Fibroblast of skin of abdomen (primary cell): ENCODE measurements around the gene CRY2.
"Not testable (repeated sequence)": the region's sequence is repeated elsewhere in the genome, so short reads cannot be mapped to it uniquely, and the experiment has no call there.

ENCODE experiments used
- DNase-seq: peaks from one replicate; pipeline ENCODE4 v3.0.0-alpha.2; 2013

Gene CRY2

GRCh38 chr11:45900175-45900800 lies 53.0 kb downstream of the CRY2 start:
- not testable (repeated sequence) for DNase-seq

- no peak for DNase-seq
Measured at GRCh38 chr11:45900916-45901617, 53.8 kb downstream of the CRY2 start.

- DNase-seq = no peak
Measured at GRCh38 chr11:45901626-45902025, 54.4 kb downstream of the CRY2 start.

- DNase-seq = no peak
Measured at GRCh38 chr11:45902452-45903380, 55.4 kb downstream of the CRY2 start.

- DNase-seq = no peak
Measured at GRCh38 chr11:45904309-45904915, 57.1 kb downstream of the CRY2 start.

- DNase-seq = no peak
Measured at GRCh38 chr11:45905095-45905494, 57.8 kb downstream of the CRY2 start.

GRCh38 chr11:45905576-45905975 lies 58.3 kb downstream of the CRY2 start:
- not testable (repeated sequence) for DNase-seq

GRCh38 chr11:45906096-45906682 lies 58.9 kb downstream of the CRY2 start:
- DNase-seq = no peak

- no peak for DNase-seq
Measured at GRCh38 chr11:45906965-45907611, 59.8 kb downstream of the CRY2 start, which contains the start of gene FREY1. FREY1 (minus strand) TSS chr11:45907271; CDS start chr11:45907245, 26 bp downstream.

GRCh38 chr11:45907911-45908370 lies 60.7 kb downstream of the CRY2 start:
- no peak for DNase-seq

- no peak for DNase-seq
Measured at GRCh38 chr11:45909594-45910475, 62.6 kb downstream of the CRY2 start.

GRCh38 chr11:45910623-45911022 lies 63.3 kb downstream of the CRY2 start:
- DNase-seq = no peak

GRCh38 chr11:45913514-45913913 lies 66.2 kb downstream of the CRY2 start:
- no peak for DNase-seq

- no peak for DNase-seq
Measured at GRCh38 chr11:45913942-45914635, 66.8 kb downstream of the CRY2 start.

GRCh38 chr11:45915446-45915845 lies 68.2 kb downstream of the CRY2 start:
- DNase-seq = no peak

- no peak for DNase-seq
Measured at GRCh38 chr11:45917286-45917622, 70.0 kb downstream of the CRY2 start.

GRCh38 chr11:45917623-45918330 lies 70.5 kb downstream of the CRY2 start, which contains the start of gene PEX16:
PEX16 (minus strand) TSS chr11:45917877; CDS start chr11:45917811, 66 bp downstream.
- DNase-seq = peak; percentile 100

GRCh38 chr11:45918331-45918941 lies 71.2 kb downstream of the CRY2 start:
- DNase-seq = peak; percentile 65
